NT2/D1 (cell line): ENCODE measurements around the gene OR6Y1.

Experiments used
- SUZ12 ChIP-seq: IDR thresholded peaks from 2 replicates; pipeline ENCODE4 v1.6.1; 2011; ENCODE audit not compliant: insufficient read length, insufficient read depth; ENCODE audit errors: extremely low read depth
- YY1 ChIP-seq: IDR thresholded peaks from 2 replicates; pipeline ENCODE4 v1.6.1; 2011; ENCODE audit not compliant: insufficient read length, insufficient read depth
- ZNF274 ChIP-seq: IDR thresholded peaks from 2 replicates; pipeline ENCODE4 v1.6.1; 2011; ENCODE audit warnings: mild to moderate bottlenecking, low read depth, low read length

DNA sequence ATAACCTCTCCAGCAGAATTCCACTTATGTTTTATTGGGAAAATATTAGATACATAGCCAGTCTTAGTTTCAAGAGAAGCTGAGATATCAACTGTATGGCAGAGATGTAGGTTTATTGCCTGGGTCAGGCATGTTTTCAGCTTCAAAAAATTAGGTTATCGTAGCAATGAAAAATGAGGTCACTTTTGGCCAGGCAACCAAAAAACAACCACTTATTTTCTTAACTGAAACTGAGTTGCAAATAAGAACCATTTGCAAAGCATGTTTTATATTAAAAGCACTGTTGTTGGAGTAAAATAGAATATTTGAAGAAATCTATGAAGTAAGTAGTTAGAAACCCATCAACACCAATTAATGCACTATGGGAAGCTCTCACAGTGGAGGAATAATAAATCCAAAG, 5.5 kb upstream of the OR6Y1 start:
- TF ChIP-seq ZNF274 (no peak), YY1 (no peak), SUZ12 (no peak)
